ENCODE results near the gene LMF1. TPM values are rescaled to one million over a fixed set of nuclear protein-coding genes. Genes with fewer than 3 reads are reported as not detected.

LMF1 gene
- polyA plus RNA-seq, 1 donor (not counting 4 experiments of a cell fraction or from before 2014, with no cell fraction given), result 3.1 TPM

DNA sequence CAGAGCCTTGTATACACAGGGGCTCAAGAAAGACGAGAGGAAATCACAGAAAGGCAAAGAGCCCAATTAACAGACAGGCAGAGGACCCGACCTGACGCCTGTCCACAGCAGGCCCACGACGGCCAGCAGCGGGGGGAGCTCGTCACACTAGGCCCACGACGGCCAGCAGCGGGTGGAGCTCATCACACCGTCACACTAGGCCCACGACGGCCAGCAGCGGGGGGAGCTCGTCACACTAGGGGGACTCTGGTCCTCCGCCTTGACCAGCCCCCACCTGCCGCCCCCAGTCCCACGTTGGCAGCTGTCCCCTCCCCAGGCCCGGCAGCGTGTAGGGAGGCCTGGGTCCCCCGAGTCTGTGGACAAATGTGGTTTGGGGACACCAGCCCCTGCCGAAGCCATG, 146.6 kb downstream of the LMF1 start:
- H3K9me3 ChIP-seq (ENCODE audit: control insufficient read depth, low read depth, low read length), result no peaks in the 10 kb centered on the region
- no peak overlapping the region for H3K9ac ChIP-seq (ENCODE audit: control insufficient read depth, extremely low read depth, insufficient read depth, low read length)
- no peak overlapping the region for H3K4me3 ChIP-seq (ENCODE audit: control insufficient read depth in 2 of 3, extremely low read depth in 1 of 3, insufficient read depth in 2 of 3, low read depth in 1 of 3, low read length in 3 of 3)
- DNase-seq (ENCODE audit: low read depth, low spot score) (no peak), FAIRE-seq (no peak)
- dilution Hi-C loops (cut with MboI; ENCODE audit: extremely low pct_ligation_motif_present, low sequenced_read_pairs), result no loop called here
- no peaks in the 10 kb centered on the region for H4K20me1 ChIP-seq (ENCODE audit: control insufficient read depth, extremely low read depth, insufficient read depth, low read length)
- TF ChIP-seq EZH2 (IDR thresholded peaks at IDR 0.05; ENCODE audit: low read length), result no peak
- TF ChIP-seq, protein P1, sequence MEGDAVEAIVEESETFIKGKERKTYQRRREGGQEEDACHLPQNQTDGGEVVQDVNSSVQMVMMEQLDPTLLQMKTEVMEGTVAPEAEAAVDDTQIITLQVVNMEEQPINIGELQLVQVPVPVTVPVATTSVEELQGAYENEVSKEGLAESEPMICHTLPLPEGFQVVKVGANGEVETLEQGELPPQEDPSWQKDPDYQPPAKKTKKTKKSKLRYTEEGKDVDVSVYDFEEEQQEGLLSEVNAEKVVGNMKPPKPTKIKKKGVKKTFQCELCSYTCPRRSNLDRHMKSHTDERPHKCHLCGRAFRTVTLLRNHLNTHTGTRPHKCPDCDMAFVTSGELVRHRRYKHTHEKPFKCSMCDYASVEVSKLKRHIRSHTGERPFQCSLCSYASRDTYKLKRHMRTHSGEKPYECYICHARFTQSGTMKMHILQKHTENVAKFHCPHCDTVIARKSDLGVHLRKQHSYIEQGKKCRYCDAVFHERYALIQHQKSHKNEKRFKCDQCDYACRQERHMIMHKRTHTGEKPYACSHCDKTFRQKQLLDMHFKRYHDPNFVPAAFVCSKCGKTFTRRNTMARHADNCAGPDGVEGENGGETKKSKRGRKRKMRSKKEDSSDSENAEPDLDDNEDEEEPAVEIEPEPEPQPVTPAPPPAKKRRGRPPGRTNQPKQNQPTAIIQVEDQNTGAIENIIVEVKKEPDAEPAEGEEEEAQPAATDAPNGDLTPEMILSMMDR (optimal IDR thresholded peaks at IDR 0.05 in 1 of 3, IDR thresholded peaks at IDR 0.05 in 1 of 3, conservative IDR thresholded peaks at IDR 0.05 in 1 of 3; ENCODE audit: extremely low read depth in 1 of 3, insufficient read depth in 2 of 3, low read length in 3 of 3), result no peak
- no peaks in the 10 kb centered on the region for H3K79me2 ChIP-seq (ENCODE audit: control insufficient read depth, insufficient read depth, low read length)
- no peak overlapping the region for H2AFZ ChIP-seq (ENCODE audit: control insufficient read depth, low read length)
- no peak overlapping the region for H3K27ac ChIP-seq (ENCODE audit: control insufficient read depth, insufficient read depth, low read length)
- no peak overlapping the region for H3K4me2 ChIP-seq (ENCODE audit: control insufficient read depth, extremely low read depth, insufficient read depth, low read depth, low read length)
- H3K27me3 ChIP-seq (ENCODE audit: control insufficient read depth, extremely low read depth, insufficient read depth, low read length), result peaks cover 14% of the 10 kb centered on the region
- H3K36me3 ChIP-seq (ENCODE audit: control insufficient read depth in 2 of 2, extremely low read depth in 1 of 2, insufficient read depth in 2 of 2, low read length in 2 of 2), result no peaks in the 10 kb centered on the region
- no peaks in the 10 kb centered on the region for H3K9me1 ChIP-seq (ENCODE audit: control insufficient read depth, extremely low read depth, insufficient read depth, low read length)
- H3K4me1 ChIP-seq (ENCODE audit: control insufficient read depth, extremely low read depth, insufficient read depth, low read length), result no peaks in the 10 kb centered on the region

DNA sequence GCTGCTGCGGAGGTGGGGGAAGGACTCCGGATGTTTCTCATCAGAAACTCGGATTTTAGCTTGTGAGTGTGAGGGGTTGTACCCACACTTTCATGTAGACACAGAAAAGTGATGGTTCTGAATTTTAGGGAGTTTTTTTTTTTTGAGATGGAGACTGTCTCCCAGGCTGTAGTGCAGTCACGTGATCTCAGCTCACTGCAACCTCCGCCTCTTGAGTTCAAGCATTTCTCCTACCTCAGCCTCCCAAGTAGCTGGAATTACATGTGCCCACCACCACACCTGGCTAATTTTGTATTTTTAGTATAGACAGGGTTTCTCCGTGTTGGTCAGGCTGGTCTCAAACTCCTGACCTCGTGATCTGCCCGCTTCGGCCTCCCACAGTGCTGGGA, 147.9 kb downstream of the LMF1 start:
- no peaks in the 10 kb centered on the region for H3K79me2 ChIP-seq (ENCODE audit: control insufficient read depth, insufficient read depth, low read length)
- no peaks in the 10 kb centered on the region for H4K20me1 ChIP-seq (ENCODE audit: control insufficient read depth, extremely low read depth, insufficient read depth, low read length)
- TF ChIP-seq, protein P1 (optimal IDR thresholded peaks at IDR 0.05 in 1 of 3, IDR thresholded peaks at IDR 0.05 in 1 of 3, conservative IDR thresholded peaks at IDR 0.05 in 1 of 3; ENCODE audit: extremely low read depth in 1 of 3, insufficient read depth in 2 of 3, low read length in 3 of 3), result no peak
- no peak for TF ChIP-seq EZH2 (IDR thresholded peaks at IDR 0.05; ENCODE audit: low read length)
- peaks cover 19% of the 10 kb centered on the region for H3K27me3 ChIP-seq (ENCODE audit: control insufficient read depth, extremely low read depth, insufficient read depth, low read length)
- H3K9ac ChIP-seq (ENCODE audit: control insufficient read depth, extremely low read depth, insufficient read depth, low read length), result no peak overlapping the region
- no peak overlapping the region for H3K4me3 ChIP-seq (ENCODE audit: control insufficient read depth in 2 of 3, extremely low read depth in 1 of 3, insufficient read depth in 2 of 3, low read depth in 1 of 3, low read length in 3 of 3)
- DNase-seq (ENCODE audit: low read depth, low spot score) (no peak), FAIRE-seq (no peak)
- no peaks in the 10 kb centered on the region for H3K9me3 ChIP-seq (ENCODE audit: control insufficient read depth, low read depth, low read length)
- H3K27ac ChIP-seq (ENCODE audit: control insufficient read depth, insufficient read depth, low read length), result no peak overlapping the region
- H3K36me3 ChIP-seq (ENCODE audit: control insufficient read depth in 2 of 2, extremely low read depth in 1 of 2, insufficient read depth in 2 of 2, low read length in 2 of 2), result no peaks in the 10 kb centered on the region
- no peaks in the 10 kb centered on the region for H3K4me1 ChIP-seq (ENCODE audit: control insufficient read depth, extremely low read depth, insufficient read depth, low read length)
- no peak overlapping the region for H2AFZ ChIP-seq (ENCODE audit: control insufficient read depth, low read length)
- dilution Hi-C loops (cut with MboI; ENCODE audit: extremely low pct_ligation_motif_present, low sequenced_read_pairs), result no loop called here
- no peaks in the 10 kb centered on the region for H3K9me1 ChIP-seq (ENCODE audit: control insufficient read depth, extremely low read depth, insufficient read depth, low read length)
- no peak overlapping the region for H3K4me2 ChIP-seq (ENCODE audit: control insufficient read depth, extremely low read depth, insufficient read depth, low read depth, low read length)

Measured in keratinocyte (primary cell).